ENCODE results near the gene ERG.

DNA sequence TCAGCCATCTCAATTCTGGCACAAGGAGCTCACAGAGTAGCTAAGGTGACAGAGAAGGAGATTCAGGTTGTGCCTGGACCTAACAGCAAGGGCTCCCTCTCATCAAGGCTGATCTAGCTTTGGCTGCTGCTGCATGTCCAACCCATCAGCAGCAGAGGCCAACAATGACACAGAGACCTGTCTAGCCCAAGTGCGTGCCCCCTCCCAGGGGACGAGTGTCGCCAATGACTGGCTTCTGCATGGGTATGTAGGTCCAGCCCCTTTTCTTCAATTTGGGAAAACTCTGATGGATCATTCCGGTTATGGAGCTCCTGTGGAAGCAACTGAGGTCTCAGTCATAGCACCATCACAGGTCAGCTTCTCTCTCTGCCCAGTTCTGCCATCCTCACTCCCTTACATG lies 158.1 kb downstream of the ERG start:
- TF ChIP-seq GATA2 (IDR thresholded peaks at IDR 0.05; ENCODE audit: low read depth, low read length), result no peak
- no peak for TF ChIP-seq GATA3 (IDR thresholded peaks at IDR 0.05; ENCODE audit: low read depth, low read length)

All from SH-SY5Y (cell line).